NCI-H345 treated with DMSO at 0.1 percent for 48 hours (cell line): Measurements from ENCODE around the gene CCDC142.
"Not testable (repeated sequence)": the region's sequence is repeated elsewhere in the genome, so short reads cannot be mapped to it uniquely, and the experiment has no call there.

Experiments used
- DNase-seq: peaks from one replicate; lab custom pipeline; 2025; ENCODE audit not compliant: unreplicated experiment; lab: John Stamatoyannopoulos, UW

Gene CCDC142

GRCh38 chr2:74472086-74472944 is 10.5 kb downstream of the CCDC142 start, which contains the start of gene MRPL53:
Gene MRPL53 (minus strand): TSS chr2:74472680. CDS start chr2:74472660, 20 bp downstream.
- peak; percentile 81 for DNase-seq

GRCh38 chr2:74471332-74472065 is 11.3 kb downstream of the CCDC142 start:
- no peak for DNase-seq

- not testable (repeated sequence) for DNase-seq
These were observed 12.1 kb downstream of the CCDC142 start for GRCh38 chr2:74470742-74471141.

GRCh38 chr2:74464406-74464805 is 18.4 kb downstream of the CCDC142 start:
- DNase-seq = no peak

- no peak for DNase-seq
These were observed 20.1 kb downstream of the CCDC142 start for GRCh38 chr2:74462786-74463105.

GRCh38 chr2:74462054-74462785 is 20.6 kb downstream of the CCDC142 start:
- DNase-seq = no peak

GRCh38 chr2:74461187-74462053 is 21.4 kb downstream of the CCDC142 start:
- no peak for DNase-seq

- DNase-seq = not testable (repeated sequence)
These were observed 22.6 kb downstream of the CCDC142 start for GRCh38 chr2:74460187-74460586.

- not testable (repeated sequence) for DNase-seq
These were observed 23.2 kb downstream of the CCDC142 start for GRCh38 chr2:74459503-74460118.

- DNase-seq = no peak
These were observed 23.8 kb downstream of the CCDC142 start for GRCh38 chr2:74458938-74459363.

GRCh38 chr2:74458132-74458937 is 24.5 kb downstream of the CCDC142 start, which contains the start of gene WBP1:
Gene WBP1 (plus strand): TSS chr2:74458438. CDS start chr2:74458603, 165 bp downstream.
- DNase-seq = peak; percentile 99

- DNase-seq = peak; percentile 59
These were observed 25.2 kb downstream of the CCDC142 start for GRCh38 chr2:74457549-74458131.

- DNase-seq = no peak
These were observed 25.7 kb downstream of the CCDC142 start for GRCh38 chr2:74457129-74457548.

- peak; percentile 96 for DNase-seq
These were observed 27.9 kb downstream of the CCDC142 start, which contains the start of gene INO80B for GRCh38 chr2:74454654-74455511. Gene INO80B (plus strand): TSS chr2:74455087. CDS start chr2:74455117, 30 bp downstream.

GRCh38 chr2:74450570-74451190 is 32.1 kb downstream of the CCDC142 start:
- DNase-seq = no peak

- DNase-seq = no peak
These were observed 34.0 kb downstream of the CCDC142 start for GRCh38 chr2:74448771-74449170.
